Astrocyte of the spinal cord (primary cell): ENCODE measurements around the gene SYS1.

Source experiments
- DNase-seq: peaks from one replicate; pipeline ENCODE4 v3.0.0; 2011; ENCODE audit warnings: low read depth, low spot score
- H3K4me3 ChIP-seq: 2 replicates; pipeline ENCODE4 v1.5.1; 2011; ENCODE audit warnings: low read depth, mild to moderate bottlenecking, low read length, moderate library complexity
- CTCF ChIP-seq: IDR thresholded peaks from 2 replicates; pipeline ENCODE4 v1.5.1; 2012; ENCODE audit warnings: low read depth, mild to moderate bottlenecking, low read length, inconsistent platforms
- in situ Hi-C: cut with HindIII; loops from 2 replicates; pipeline ENCODE4 v1.10.0; 2017; ENCODE audit warnings: low sequenced_read_pairs

The SYS1 gene

GRCh38 chr20:45363611-45364492 is 896 bp downstream of the SYS1 start:
- TF ChIP-seq CTCF, result no peak
- in situ Hi-C loops, result no loop called here
- no peak for DNase-seq

GRCh38 chr20:45365444-45365970 is 2.6 kb downstream of the SYS1 start:
- no peak for TF ChIP-seq CTCF
- no peak for DNase-seq
- in situ Hi-C loops, result no loop called here
- H3K4me3 ChIP-seq, result no peak overlapping the region

More at GRCh38 chr20:45363611-45364492, 896 bp downstream of the SYS1 start:
- peak overlapping the region; percentile 82 for H3K4me3 ChIP-seq

- in situ Hi-C loops, result no loop called here
- no peak for DNase-seq
- TF ChIP-seq CTCF, result no peak
- no peak overlapping the region for H3K4me3 ChIP-seq
Measured at GRCh38 chr20:45366192-45366591, 3.2 kb downstream of the SYS1 start.

- in situ Hi-C loops, result no loop called here
- no peak for DNase-seq
- H3K4me3 ChIP-seq, result no peak overlapping the region
- TF ChIP-seq CTCF, result no peak
Measured at GRCh38 chr20:45366631-45367030, 3.7 kb downstream of the SYS1 start.

GRCh38 chr20:45367126-45367525 is 4.2 kb downstream of the SYS1 start:
- in situ Hi-C loops, result no loop called here
- no peak overlapping the region for H3K4me3 ChIP-seq
- no peak for DNase-seq
- TF ChIP-seq CTCF, result no peak

GRCh38 chr20:45368221-45368980 is 5.4 kb downstream of the SYS1 start:
- no peak overlapping the region for H3K4me3 ChIP-seq
- no peak for TF ChIP-seq CTCF
- in situ Hi-C loops, result no loop called here
- no peak for DNase-seq
